WTC11 (cell line): ENCODE results near the gene DOCK1. TPM values are rescaled to one million over a fixed set of nuclear protein-coding genes. Genes with fewer than 3 reads are reported as not detected.

Experiments used
- ATAC-seq: fragments of 200-7000 bp; cut with Tn5 transposase; 2 replicates; pipeline ENCODE4 v1.10.0; 2021; ENCODE audit warnings: mild to moderate bottlenecking, moderate library complexity
- CTCF ChIA-PET: fragments of 300-600 bp; sonication (Branson Sonifier 250); formaldehyde crosslinking; loops from one replicate; lab custom pipeline; 2021; ENCODE audit warnings: antibody characterized with exemption; lab: Charles Lee
- POLR2A ChIA-PET: fragments of 350-600 bp; sonication (Branson Sonifier 250); formaldehyde crosslinking; loops from one replicate; lab custom pipeline; 2021; ENCODE audit warnings: antibody characterized with exemption; lab: Charles Lee
- DNase-seq: peaks from one replicate; pipeline ENCODE4 v3.0.0; 2021; ENCODE audit warnings: low spot score
- H3K27ac Mint-ChIP-seq: 2 replicates; pipeline ENCODE4 v1.8.0; 2021; ENCODE audit warnings: mixed read lengths
- H3K27me3 Mint-ChIP-seq: 2 replicates; pipeline ENCODE4 v1.8.0; 2021; ENCODE audit warnings: low read depth, mild to moderate bottlenecking, moderate library complexity, mixed read lengths
- H3K36me3 Mint-ChIP-seq: 2 replicates; pipeline ENCODE4 v1.8.0; 2021; ENCODE audit warnings: mixed read lengths
- H3K4me1 Mint-ChIP-seq: 2 replicates; pipeline ENCODE4 v1.8.0; 2022; ENCODE audit warnings: mixed read lengths
- H3K4me3 Mint-ChIP-seq: 2 replicates; pipeline ENCODE4 v1.8.0; 2021; ENCODE audit warnings: mild to moderate bottlenecking, moderate library complexity, mixed read lengths
- H3K9me3 Mint-ChIP-seq: 2 replicates; pipeline ENCODE4 v1.8.0; 2021; ENCODE audit warnings: mixed read lengths
- CDX4 ChIP-seq: fragments of 250-450 bp; sonication (Bioruptor Pico); IDR thresholded peaks from 2 replicates; pipeline ENCODE4 v1.9.0; 2021; ENCODE audit warnings: moderate library complexity, mild to moderate bottlenecking, inconsistent platforms, borderline replicate concordance
- ELF4 ChIP-seq: sonication (generic); formaldehyde crosslinking; IDR thresholded peaks from 2 replicates; pipeline ENCODE4 v1.8.1; 2022; ENCODE audit warnings: low read depth, mild to moderate bottlenecking, moderate library complexity, missing genetic modification reagents
- ETV6 ChIP-seq: sonication (generic); formaldehyde crosslinking; IDR thresholded peaks from 2 replicates; pipeline ENCODE4 v1.8.1; 2022; ENCODE audit warnings: mild to moderate bottlenecking, missing genetic modification reagents
- GTF2I ChIP-seq: fragments of 250-450 bp; sonication (Bioruptor Pico); conservative IDR thresholded peaks from 2 replicates; pipeline ENCODE4 v1.4.0; 2021; ENCODE audit warnings: mild to moderate bottlenecking
- HMGXB4 ChIP-seq: sonication (generic); formaldehyde crosslinking; IDR thresholded peaks from 2 replicates; pipeline ENCODE4 v1.8.1; 2023; ENCODE audit warnings: mild to moderate bottlenecking, moderate library complexity, missing genetic modification reagents
- MXD4 ChIP-seq: fragments of 250-450 bp; sonication (Bioruptor Pico); IDR thresholded peaks from 2 replicates; pipeline ENCODE4 v1.8.0; 2021; ENCODE audit warnings: mild to moderate bottlenecking, moderate library complexity, borderline replicate concordance
- NFATC4 ChIP-seq: fragments of 250-450 bp; sonication (Bioruptor Pico); IDR thresholded peaks from 2 replicates; pipeline ENCODE4 v1.9.0; 2021; ENCODE audit warnings: mild to moderate bottlenecking
- NR1H2 ChIP-seq: sonication (generic); formaldehyde crosslinking; IDR thresholded peaks from 2 replicates; pipeline ENCODE4 v1.9.0; 2021; ENCODE audit warnings: mild to moderate bottlenecking, moderate library complexity, missing genetic modification reagents
- NR3C1 ChIP-seq: sonication (generic); formaldehyde crosslinking; conservative IDR thresholded peaks from 2 replicates; pipeline ENCODE4 v1.8.1; 2023; ENCODE audit warnings: low read depth, mild to moderate bottlenecking, missing genetic modification reagents
- PREB ChIP-seq: sonication (generic); formaldehyde crosslinking; IDR thresholded peaks from 2 replicates; pipeline ENCODE4 v1.8.1; 2022; ENCODE audit warnings: mild to moderate bottlenecking, missing genetic modification reagents, moderate library complexity, borderline replicate concordance
- SP1 ChIP-seq: sonication (generic); formaldehyde crosslinking; conservative IDR thresholded peaks from 2 replicates; pipeline ENCODE4 v1.8.1; 2022; ENCODE audit warnings: missing genetic modification reagents
- STAT6 ChIP-seq: sonication (generic); formaldehyde crosslinking; conservative IDR thresholded peaks from 2 replicates; pipeline ENCODE4 v1.8.1; 2023; ENCODE audit warnings: mild to moderate bottlenecking, low read depth, missing genetic modification reagents, moderate library complexity
- TCF7 ChIP-seq: sonication (generic); formaldehyde crosslinking; IDR thresholded peaks from 2 replicates; pipeline ENCODE4 v1.8.0; 2022; ENCODE audit warnings: mild to moderate bottlenecking, low read depth, missing genetic modification reagents, moderate library complexity
- TEAD1 ChIP-seq: sonication (generic); formaldehyde crosslinking; IDR thresholded peaks from 2 replicates; pipeline ENCODE4 v1.8.0; 2022; ENCODE audit warnings: mild to moderate bottlenecking, missing genetic modification reagents
- ZBTB21 ChIP-seq: sonication (generic); formaldehyde crosslinking; IDR thresholded peaks from 2 replicates; pipeline ENCODE4 v1.8.1; 2023; ENCODE audit warnings: mild to moderate bottlenecking, missing genetic modification reagents, borderline replicate concordance
- ZNF423 ChIP-seq: fragments of 250-450 bp; sonication (Bioruptor Pico); IDR thresholded peaks from 2 replicates; pipeline ENCODE4 v2.1.2; 2022; ENCODE audit warnings: mild to moderate bottlenecking, moderate library complexity
- ZNF425 ChIP-seq: fragments of 250-450 bp; sonication (Bioruptor Pico); conservative IDR thresholded peaks from 2 replicates; pipeline ENCODE4 v1.9.0; 2021; ENCODE audit warnings: mild to moderate bottlenecking
- ZNF671 ChIP-seq: fragments of 250-450 bp; sonication (Bioruptor Pico); IDR thresholded peaks from 2 replicates; pipeline ENCODE4 v1.8.0; 2021; ENCODE audit warnings: mild to moderate bottlenecking
- total RNA-seq: library from RNA; stranded (reverse); gene quantifications from 3 replicates; pipeline ENCODE4 v1.2.3, GENCODE V29; 2021

Gene DOCK1
- total RNA-seq, 1 experiment from 2014 or later: 52.1 TPM

- Mint-ChIP-seq H3K27me3 (no peaks in the 10 kb centered on the region), H3K27ac (no peak overlapping the region), H3K36me3 (peaks cover 61% of the 10 kb centered on the region), H3K9me3 (peaks cover 16% of the 10 kb centered on the region), H3K4me3 (no peak overlapping the region), H3K4me1 (no peaks in the 10 kb centered on the region)
- ChIA-PET POLR2A (no interaction called here), CTCF (no interaction called here)
- no peak for ATAC-seq
- no peak for DNase-seq
- TF ChIP-seq TEAD1 (CRISPR knock-in tag): no peak
- TF ChIP-seq STAT6 (CRISPR knock-in tag): no peak
- TF ChIP-seq MXD4 (CRISPR knock-in tag): no peak
- no peak for TF ChIP-seq NFATC4
- no peak for TF ChIP-seq NR1H2 (CRISPR knock-in tag)
- no peak for TF ChIP-seq HMGXB4 (CRISPR knock-in tag)
- TF ChIP-seq PREB: no peak
- no peak for TF ChIP-seq ZNF671 (CRISPR knock-in tag)
- no peak for TF ChIP-seq ETV6 (CRISPR knock-in tag)
- TF ChIP-seq ZNF425 (CRISPR knock-in tag): no peak
- TF ChIP-seq ELF4: no peak
- no peak for TF ChIP-seq CDX4 (CRISPR knock-in tag)
- no peak for TF ChIP-seq ZNF423
- TF ChIP-seq GTF2I (CRISPR knock-in tag): no peak
- no peak for TF ChIP-seq TCF7 (CRISPR knock-in tag)
- no peak for TF ChIP-seq NR3C1 (CRISPR knock-in tag)
- no peak for TF ChIP-seq ZBTB21
- TF ChIP-seq, all 79 proteins: peak for 0
These were observed 524.5 kb downstream of the DOCK1 start for GRCh38 chr10:127429601-127430312.

GRCh38 chr10:127431525-127431924 lies 526.3 kb downstream of the DOCK1 start:
- H3K4me1 Mint-ChIP-seq: no peaks in the 10 kb centered on the region
- CTCF ChIA-PET: no interaction called here
- TF ChIP-seq SP1 (CRISPR knock-in tag): no peak
- peaks cover 16% of the 10 kb centered on the region for H3K9me3 Mint-ChIP-seq
- H3K4me3 Mint-ChIP-seq: no peak overlapping the region
- DNase-seq: no peak
- POLR2A ChIA-PET: no interaction called here
- H3K27ac Mint-ChIP-seq: no peak overlapping the region
- H3K36me3 Mint-ChIP-seq: peaks cover 54% of the 10 kb centered on the region
- no peaks in the 10 kb centered on the region for H3K27me3 Mint-ChIP-seq
- ATAC-seq: no peak
